Hepatocyte (in vitro differentiated cells): ENCODE measurements around the gene MST1R. TPM values are rescaled to one million over a fixed set of nuclear protein-coding genes. Genes with fewer than 3 reads are reported as not detected.
A peak's percentile ranks its signal among the peaks of the same experiment; 100 is the strongest.
"Not testable (repeated sequence)": the region's sequence is repeated elsewhere in the genome, so short reads cannot be mapped to it uniquely, and the experiment has no call there.

Experiments
- DNase-seq: peaks from one replicate; pipeline ENCODE4 v3.0.0-alpha.2; 2016; ENCODE audit warnings: low spot score
- H2AFZ ChIP-seq: fragments of 200-600 bp; sonication (generic); 2 replicates; pipeline ENCODE4 v1.6.0; 2016; ENCODE audit warnings: antibody characterized with exemption, mild to moderate bottlenecking
- H3K27ac ChIP-seq: fragments of 200-600 bp; sonication (generic); 2 replicates; pipeline ENCODE4 v1.5.1; 2016; ENCODE audit warnings: mild to moderate bottlenecking
- H3K27me3 ChIP-seq: fragments of 200-600 bp; sonication (generic); 2 replicates; pipeline ENCODE4 v1.6.1; 2016
- H3K36me3 ChIP-seq: fragments of 200-600 bp; sonication (generic); replicated peaks from 2 replicates; pipeline ENCODE4 v1.5.1; 2016; ENCODE audit warnings: low read depth; ENCODE audit not compliant: insufficient read depth
- H3K4me1 ChIP-seq: fragments of 200-600 bp; sonication (generic); 2 replicates; pipeline ENCODE4 v1.5.1; 2016; ENCODE audit warnings: mild to moderate bottlenecking, moderate library complexity; ENCODE audit not compliant: insufficient read depth
- H3K4me2 ChIP-seq: fragments of 200-600 bp; sonication (generic); 2 replicates; pipeline ENCODE4 v1.6.0; 2016
- H3K4me3 ChIP-seq: fragments of 200-600 bp; sonication (generic); 2 replicates; pipeline ENCODE4 v1.5.1; 2016; ENCODE audit warnings: mild to moderate bottlenecking
- H3K79me2 ChIP-seq: fragments of 200-600 bp; sonication (generic); 2 replicates; pipeline ENCODE4 v1.6.0; 2017; ENCODE audit warnings: mild to moderate bottlenecking
- H3K9me2 ChIP-seq: fragments of 200-600 bp; sonication (generic); replicated peaks from 2 replicates; pipeline ENCODE4 v1.6.0; 2017; ENCODE audit warnings: mild to moderate bottlenecking; ENCODE audit not compliant: insufficient read depth
- H3K9me3 ChIP-seq: fragments of 200-600 bp; sonication (generic); 2 replicates; pipeline ENCODE4 v1.5.1; 2016; ENCODE audit warnings: low read depth, mild to moderate bottlenecking
- H4K20me1 ChIP-seq: fragments of 200-600 bp; sonication (generic); 2 replicates; pipeline ENCODE4 v1.6.0; 2016; ENCODE audit warnings: mild to moderate bottlenecking; ENCODE audit not compliant: insufficient read depth, poor library complexity, severe bottlenecking
- EZH2 ChIP-seq: fragments of 200-600 bp; sonication (generic); IDR thresholded peaks from 2 replicates; pipeline ENCODE4 v1.6.1; 2016; ENCODE audit warnings: antibody characterized with exemption, mild to moderate bottlenecking, borderline replicate concordance
- EZH2phosphoT487 ChIP-seq: fragments of 200-600 bp; sonication (generic); IDR thresholded peaks from one replicate; pipeline ENCODE4 v1.6.1; 2018; ENCODE audit warnings: antibody characterized with exemption, mild to moderate bottlenecking, low read depth, moderate library complexity; ENCODE audit not compliant: unreplicated experiment, severe bottlenecking
- WGBS: methylation state at CpG from one replicate; pipeline ENCODE4 v1.1.6; 2016; ENCODE audit warnings: low lambda C conversion rate; ENCODE audit errors: missing lambda C conversion rate; 5-methylcytosine and 5-hydroxymethylcytosine counted together
- polyA plus RNA-seq: library from polyadenylated mRNA; unstranded; fragments of >200 nt; fragmentation: Nextera tagmentation; extraction: Ambion mirVana; gene quantifications from 2 replicates; pipeline ENCODE4 v1.2.1, GENCODE V29; 2016
- total RNA-seq: library from RNA; depleted of rRNA; stranded (reverse); fragments of >200 nt; gene quantifications from 2 replicates; pipeline ENCODE4 v1.2.3, GENCODE V29; 2014
- TF ChIP-seq, protein P1 (sequence below): fragments of 200-600 bp; sonication (generic); IDR thresholded peaks from 2 replicates; pipeline ENCODE4 v1.5.1; 2016; ENCODE audit warnings: antibody characterized with exemption, mild to moderate bottlenecking; ENCODE audit not compliant: poor library complexity

MST1R gene
- total and polyA plus RNA-seq, 2 experiments from 2014 or later: 5.3 to 8.7 TPM

DNA sequence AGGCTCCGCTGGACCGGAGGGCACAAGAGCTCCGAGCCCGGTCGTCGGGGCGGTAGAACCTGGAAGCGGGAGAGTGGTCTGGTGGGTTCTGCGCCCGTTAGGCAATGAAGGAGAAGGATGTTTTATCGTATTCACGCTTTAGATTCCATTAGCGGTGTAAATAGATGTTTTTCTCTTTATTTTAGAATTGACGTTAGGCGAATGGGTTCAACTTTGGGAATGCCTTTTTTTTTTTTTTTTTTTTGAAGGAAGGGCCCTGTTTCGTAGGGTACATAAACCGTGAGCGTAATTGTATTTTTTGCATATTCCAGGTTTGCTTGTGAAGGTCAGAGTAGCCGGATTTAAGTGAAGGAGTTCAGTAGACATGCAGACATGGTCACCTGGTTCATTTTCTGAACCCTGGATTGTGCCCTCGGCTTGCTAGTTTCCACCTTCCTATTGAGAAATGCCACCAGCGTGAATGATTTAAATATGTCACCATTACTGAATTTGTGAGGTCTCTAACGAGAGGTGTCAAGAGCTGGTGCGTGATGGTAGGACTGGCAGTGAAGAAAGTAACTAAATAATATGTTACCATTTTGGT, 37.1 kb upstream of the MST1R start:
- Histone ChIP-seq H3K9me2 (no peaks in the 10 kb centered on the region), H2AFZ (peak overlapping the region; percentile 75), H3K4me2 (peak overlapping the region; percentile 96), H3K27me3 (no peaks in the 10 kb centered on the region), H3K4me1 (peaks cover 5% of the 10 kb centered on the region), H3K36me3 (no peaks in the 10 kb centered on the region), H4K20me1 (peaks cover 52% of the 10 kb centered on the region), H3K27ac (peak overlapping the region; percentile 95), H3K9me3 (no peaks in the 10 kb centered on the region), H3K4me3 (peak overlapping the region; percentile 65), H3K79me2 (peaks cover 54% of the 10 kb centered on the region)
- DNase-seq: peak; percentile 10
- WGBS: 12% methylated on average over 23 of the region's 23 CpGs
- TF ChIP-seq, protein P1, sequence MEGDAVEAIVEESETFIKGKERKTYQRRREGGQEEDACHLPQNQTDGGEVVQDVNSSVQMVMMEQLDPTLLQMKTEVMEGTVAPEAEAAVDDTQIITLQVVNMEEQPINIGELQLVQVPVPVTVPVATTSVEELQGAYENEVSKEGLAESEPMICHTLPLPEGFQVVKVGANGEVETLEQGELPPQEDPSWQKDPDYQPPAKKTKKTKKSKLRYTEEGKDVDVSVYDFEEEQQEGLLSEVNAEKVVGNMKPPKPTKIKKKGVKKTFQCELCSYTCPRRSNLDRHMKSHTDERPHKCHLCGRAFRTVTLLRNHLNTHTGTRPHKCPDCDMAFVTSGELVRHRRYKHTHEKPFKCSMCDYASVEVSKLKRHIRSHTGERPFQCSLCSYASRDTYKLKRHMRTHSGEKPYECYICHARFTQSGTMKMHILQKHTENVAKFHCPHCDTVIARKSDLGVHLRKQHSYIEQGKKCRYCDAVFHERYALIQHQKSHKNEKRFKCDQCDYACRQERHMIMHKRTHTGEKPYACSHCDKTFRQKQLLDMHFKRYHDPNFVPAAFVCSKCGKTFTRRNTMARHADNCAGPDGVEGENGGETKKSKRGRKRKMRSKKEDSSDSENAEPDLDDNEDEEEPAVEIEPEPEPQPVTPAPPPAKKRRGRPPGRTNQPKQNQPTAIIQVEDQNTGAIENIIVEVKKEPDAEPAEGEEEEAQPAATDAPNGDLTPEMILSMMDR: no peak
- TF ChIP-seq EZH2phosphoT487: no peak
- TF ChIP-seq EZH2: no peak

DNA sequence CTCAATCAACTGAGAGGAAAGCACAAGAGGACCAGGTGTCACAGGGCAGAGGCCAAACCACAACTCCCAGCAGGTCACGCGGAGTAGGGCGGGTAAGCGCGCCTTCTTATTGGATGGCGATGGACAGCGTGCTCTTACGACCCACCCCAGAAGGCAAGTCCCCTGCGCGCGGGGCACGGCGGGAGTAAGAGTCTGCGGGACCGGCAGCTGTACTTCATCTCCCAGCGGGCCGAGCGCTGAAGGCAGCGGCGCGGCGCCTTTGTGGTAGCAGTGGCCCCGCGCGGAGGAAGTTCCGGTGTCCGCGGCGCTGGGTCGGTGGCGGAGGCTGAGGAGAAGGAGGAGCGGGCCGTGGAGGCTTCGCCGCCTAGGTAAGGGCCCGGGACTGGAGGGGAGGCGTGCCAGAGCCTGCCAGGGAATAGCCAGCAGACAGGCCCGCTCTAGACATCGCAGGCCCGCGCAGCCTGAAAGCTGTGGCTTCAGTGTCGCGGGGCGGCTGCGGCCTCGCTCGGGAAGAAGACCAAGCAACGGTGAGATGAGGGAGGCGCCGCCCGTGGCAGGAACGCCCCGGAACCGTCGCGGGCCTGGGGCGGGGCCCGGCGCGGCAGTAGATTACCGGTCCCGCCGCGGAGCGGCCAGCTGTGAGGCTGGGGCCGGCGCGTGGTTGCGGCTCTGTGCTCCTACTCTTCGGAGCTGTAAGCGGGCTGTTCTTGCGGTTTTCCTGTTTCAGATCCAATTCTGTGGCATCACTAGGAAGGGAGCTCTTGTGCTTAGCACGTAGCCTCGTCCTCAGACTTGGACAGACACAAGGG, 36.4 kb upstream of the MST1R start, which contains the start of gene RBM6:
RBM6 (plus strand) TSS at position 293 of the 809 bp plus-strand sequence. CDS start 22,492 bp downstream, outside the sequence.
- H3K9me2 ChIP-seq: no peaks in the 10 kb centered on the region
- DNase-seq: peak; percentile 98
- peaks cover 46% of the 10 kb centered on the region for H4K20me1 ChIP-seq
- H3K27me3 ChIP-seq: no peaks in the 10 kb centered on the region
- H3K79me2 ChIP-seq: peaks cover 47% of the 10 kb centered on the region
- WGBS: under 1% methylated on average over 73 of the region's 74 CpGs
- H3K36me3 ChIP-seq: no peaks in the 10 kb centered on the region
- TF ChIP-seq, protein P1: no peak
- TF ChIP-seq EZH2phosphoT487: no peak
- no peak for TF ChIP-seq EZH2
- H3K27ac ChIP-seq: peak within 1 kb of the TSS; percentile 95
- no peaks in the 10 kb centered on the region for H3K9me3 ChIP-seq
- peaks cover 5% of the 10 kb centered on the region for H3K4me1 ChIP-seq
- peak within 1 kb of the TSS; percentile 75 for H2AFZ ChIP-seq
- peak within 1 kb of the TSS; percentile 65 for H3K4me3 ChIP-seq
- H3K4me2 ChIP-seq: peak within 1 kb of the TSS; percentile 96

DNA sequence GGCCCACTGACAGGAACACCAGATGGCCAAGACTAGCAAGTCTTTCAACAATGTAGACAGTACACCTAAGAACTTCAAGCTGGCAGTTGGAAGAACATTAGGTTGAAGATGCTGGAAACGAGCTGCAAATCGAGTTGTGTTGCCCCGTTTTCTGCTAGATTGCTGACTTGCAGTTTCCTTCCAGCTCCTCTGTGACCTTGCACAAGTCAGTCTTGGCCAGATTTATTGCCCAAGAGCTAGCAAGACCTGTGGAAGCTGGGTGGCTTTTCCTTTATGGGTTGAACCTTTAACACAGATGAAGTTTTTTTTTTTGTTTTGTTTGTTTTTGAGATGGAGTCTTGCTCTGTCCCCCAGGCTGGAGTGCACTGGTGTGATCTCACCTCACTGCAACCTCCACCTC, 33.4 kb upstream of the MST1R start:
- Histone ChIP-seq H3K9me3 (no peaks in the 10 kb centered on the region), H3K79me2 (peaks cover 17% of the 10 kb centered on the region), H3K9me2 (no peaks in the 10 kb centered on the region), H3K27me3 (no peaks in the 10 kb centered on the region), H3K36me3 (no peaks in the 10 kb centered on the region), H4K20me1 (peaks cover 17% of the 10 kb centered on the region), H3K4me3 (no peak overlapping the region), H3K27ac (no peak overlapping the region), H3K4me2 (no peak overlapping the region), H2AFZ (no peak overlapping the region), H3K4me1 (peaks cover 5% of the 10 kb centered on the region)
- peak; percentile 51 for DNase-seq
- TF ChIP-seq EZH2 (no peak), EZH2phosphoT487 (no peak)
- TF ChIP-seq, protein P1: no peak
- 68% methylated on average over 3 of the region's 3 CpGs for WGBS

DNA sequence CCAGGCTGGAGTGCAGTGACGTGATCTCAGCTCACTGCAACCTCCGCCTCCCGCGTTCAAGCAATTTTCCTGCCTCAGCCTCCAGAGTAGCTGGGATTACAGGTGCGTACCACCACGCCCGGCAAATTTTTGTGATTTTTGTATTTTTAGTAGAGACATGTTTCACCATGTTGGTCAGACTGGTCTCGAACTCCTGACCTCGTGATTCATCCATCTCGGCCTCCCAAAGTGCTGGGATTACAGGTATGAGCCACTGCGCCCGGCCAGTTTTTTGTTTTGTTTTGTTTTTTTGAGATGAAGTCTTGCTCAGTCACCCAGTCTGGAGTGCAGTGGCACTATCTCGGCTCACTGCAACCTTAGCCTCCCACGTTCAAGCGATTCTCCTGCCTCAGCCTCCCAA, 28.6 kb upstream of the MST1R start:
- H3K4me1 ChIP-seq, H3K27ac ChIP-seq, H3K9me3 ChIP-seq, H3K36me3 ChIP-seq, H3K4me2 ChIP-seq, H3K4me3 ChIP-seq, DNase-seq, H4K20me1 ChIP-seq, H3K27me3 ChIP-seq, H2AFZ ChIP-seq, H3K9me2 ChIP-seq: not testable (repeated sequence)
- 96% methylated on average over 15 of the region's 15 CpGs for WGBS
- peaks cover 11% of the 10 kb centered on the region for H3K79me2 ChIP-seq
